HEK293T (cell line): ENCODE results near the gene HDLBP.

Experiments used
- ARNT ChIP-seq: fragments of 450-650 bp; IDR thresholded peaks from 2 replicates; pipeline ENCODE4 v1.6.1; 2017; ENCODE audit warnings: mild to moderate bottlenecking
- BHLHE40 ChIP-seq: fragments of 450-650 bp; IDR thresholded peaks from 2 replicates; pipeline ENCODE4 v1.6.1; 2016; ENCODE audit warnings: mild to moderate bottlenecking, moderate library complexity, borderline replicate concordance
- FOXM1 ChIP-seq: fragments of 450-650 bp; IDR thresholded peaks from 2 replicates; pipeline ENCODE4 v1.6.1; 2017; ENCODE audit warnings: mild to moderate bottlenecking, borderline replicate concordance
- NFRKB ChIP-seq: fragments of 450-650 bp; IDR thresholded peaks from 2 replicates; pipeline ENCODE4 v1.6.1; 2016; ENCODE audit warnings: mild to moderate bottlenecking, moderate library complexity
- SP1 ChIP-seq: fragments of 450-650 bp; IDR thresholded peaks from 2 replicates; pipeline ENCODE4 v1.6.1; 2017
- TARDBP ChIP-seq: fragments of 450-650 bp; IDR thresholded peaks from 2 replicates; pipeline ENCODE4 v1.6.1; 2016
- ZNF384 ChIP-seq: fragments of 450-650 bp; IDR thresholded peaks from 2 replicates; pipeline ENCODE4 v1.6.1; 2016
- TF ChIP-seq, protein P1 (sequence below): fragments of 450-650 bp; IDR thresholded peaks from 2 replicates; pipeline ENCODE4 v1.6.1; 2016

DNA sequence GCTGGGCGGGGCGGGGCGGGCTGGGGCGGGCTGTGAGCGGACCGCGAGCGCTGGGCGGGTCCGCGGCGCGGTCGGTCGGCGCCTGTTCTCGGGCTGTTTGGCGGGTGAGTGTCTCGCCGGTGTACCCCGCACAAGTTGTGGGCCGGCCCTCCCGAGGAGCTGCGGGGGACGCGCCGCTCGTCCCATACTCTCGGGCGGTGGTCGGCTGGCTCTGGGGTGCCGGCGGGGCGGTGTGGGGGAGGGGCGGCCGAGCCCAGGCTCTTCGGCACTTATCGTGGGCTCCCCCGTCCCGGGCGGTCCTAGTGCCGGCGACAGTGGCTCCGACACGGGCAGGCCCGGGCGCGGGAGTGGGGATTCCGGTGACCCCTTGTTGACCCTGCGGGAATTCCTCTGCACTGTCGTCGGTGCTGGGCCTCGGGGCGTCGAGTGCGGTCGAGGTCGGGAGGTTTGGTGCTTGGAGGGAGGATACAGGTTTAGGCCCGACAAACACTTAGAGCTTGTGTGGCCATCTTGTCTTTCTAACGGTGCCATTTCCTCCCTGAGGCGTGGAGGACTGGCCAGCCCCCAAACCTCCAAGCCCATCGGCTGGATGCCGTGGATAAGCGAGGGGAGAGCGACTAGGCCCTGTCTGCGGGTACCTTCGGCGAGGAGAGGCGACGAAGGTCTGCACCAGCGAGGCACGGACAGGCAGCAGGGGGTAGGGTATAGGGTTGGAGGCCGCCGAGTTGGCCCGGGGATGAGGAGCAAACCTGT is 583 bp upstream of the HDLBP start, which contains the start of gene SEPTIN2:
- TF ChIP-seq FOXM1 (no peak), BHLHE40 (no peak), TARDBP (no peak), SP1 (no peak), ARNT (no peak), NFRKB (no peak), ZNF384 (no peak)
- TF ChIP-seq, protein P1, sequence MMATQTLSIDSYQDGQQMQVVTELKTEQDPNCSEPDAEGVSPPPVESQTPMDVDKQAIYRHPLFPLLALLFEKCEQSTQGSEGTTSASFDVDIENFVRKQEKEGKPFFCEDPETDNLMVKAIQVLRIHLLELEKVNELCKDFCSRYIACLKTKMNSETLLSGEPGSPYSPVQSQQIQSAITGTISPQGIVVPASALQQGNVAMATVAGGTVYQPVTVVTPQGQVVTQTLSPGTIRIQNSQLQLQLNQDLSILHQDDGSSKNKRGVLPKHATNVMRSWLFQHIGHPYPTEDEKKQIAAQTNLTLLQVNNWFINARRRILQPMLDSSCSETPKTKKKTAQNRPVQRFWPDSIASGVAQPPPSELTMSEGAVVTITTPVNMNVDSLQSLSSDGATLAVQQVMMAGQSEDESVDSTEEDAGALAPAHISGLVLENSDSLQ, result no peak
